Stimulated activated CD8-positive, alpha-beta memory T cell treated with anti-CD3 and anti-CD28 coated beads, Interleukin-15, amount 100 ng/mL, for 24 hours (primary cell): Measurements from ENCODE around the gene RAB3B.

Source experiments
- DNase-seq: peaks from one replicate; pipeline ENCODE4 v3.0.0-alpha.2; 2020; ENCODE audit warnings: low read depth

RAB3B gene

GRCh38 chr1:51871351-51871975, 119.0 kb downstream of the RAB3B start:
- DNase-seq = no peak

DNA sequence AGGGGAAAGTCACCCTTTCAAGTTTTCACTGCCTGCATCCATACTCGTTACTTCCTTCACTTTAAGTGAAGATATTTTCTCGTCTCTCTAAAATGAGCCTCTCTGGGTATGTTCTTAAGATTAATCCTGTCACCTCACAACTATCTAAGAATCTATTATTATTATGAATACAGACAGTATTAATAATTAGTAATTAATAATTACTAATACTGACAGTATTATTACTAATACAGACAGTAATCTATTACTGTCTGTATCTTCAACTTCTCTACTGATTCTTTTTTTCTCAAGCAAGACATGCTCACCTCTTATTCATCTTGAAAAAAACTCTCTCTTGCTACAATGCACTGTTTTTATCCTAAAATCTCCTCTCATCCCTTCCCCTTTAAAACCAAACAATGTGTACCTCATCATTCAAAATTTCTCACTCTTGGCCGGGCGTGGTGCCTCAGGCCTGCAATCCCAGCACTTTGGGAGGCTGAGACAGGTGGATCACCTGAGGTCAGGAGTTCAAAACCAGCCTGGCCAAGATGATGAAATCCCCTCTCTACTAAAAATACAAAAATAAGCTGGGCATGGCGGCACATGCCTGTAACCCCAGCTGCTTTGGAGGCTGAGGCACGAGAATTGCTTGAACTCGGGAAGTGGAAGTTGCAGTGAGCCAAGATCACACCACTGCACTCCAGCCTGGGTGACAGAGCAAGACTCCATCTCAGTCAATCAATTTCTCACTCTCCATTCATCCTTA, 119.7 kb downstream of the RAB3B start:
- no peak for DNase-seq

DNA sequence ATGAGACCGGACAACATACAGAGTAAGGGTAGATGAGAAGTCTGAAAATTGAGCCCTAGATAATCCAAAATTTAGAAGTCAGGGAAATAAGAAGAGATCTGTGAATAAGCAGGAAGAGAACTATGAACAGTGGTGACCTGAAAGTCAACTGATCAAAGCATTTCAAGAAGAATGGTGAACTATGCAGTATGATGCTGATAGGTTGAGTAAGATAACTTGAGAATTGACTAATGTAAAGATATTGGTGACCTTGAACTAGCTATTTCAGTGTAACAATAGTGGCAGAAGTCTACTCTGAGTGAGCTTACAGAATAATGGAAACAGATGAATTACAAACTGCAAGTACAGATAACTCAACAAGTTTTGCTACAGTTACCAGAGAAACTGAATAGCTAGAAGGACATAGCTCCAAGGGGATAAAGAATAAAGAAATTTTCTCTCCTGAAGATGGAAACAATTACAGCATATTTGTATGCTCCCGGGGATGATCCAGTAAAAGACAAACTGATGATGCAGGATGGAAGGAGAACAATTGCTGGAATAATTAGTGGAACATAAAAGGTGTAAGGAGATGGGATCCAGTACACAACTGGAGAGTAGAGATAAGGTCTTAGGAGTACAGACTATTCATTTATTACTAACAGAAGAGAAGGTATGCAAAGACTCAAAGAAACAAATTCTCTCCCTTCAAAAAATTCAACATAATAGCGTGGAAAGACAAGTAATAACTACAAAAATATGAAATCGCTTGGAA, 122.8 kb downstream of the RAB3B start:
- DNase-seq = no peak

DNA sequence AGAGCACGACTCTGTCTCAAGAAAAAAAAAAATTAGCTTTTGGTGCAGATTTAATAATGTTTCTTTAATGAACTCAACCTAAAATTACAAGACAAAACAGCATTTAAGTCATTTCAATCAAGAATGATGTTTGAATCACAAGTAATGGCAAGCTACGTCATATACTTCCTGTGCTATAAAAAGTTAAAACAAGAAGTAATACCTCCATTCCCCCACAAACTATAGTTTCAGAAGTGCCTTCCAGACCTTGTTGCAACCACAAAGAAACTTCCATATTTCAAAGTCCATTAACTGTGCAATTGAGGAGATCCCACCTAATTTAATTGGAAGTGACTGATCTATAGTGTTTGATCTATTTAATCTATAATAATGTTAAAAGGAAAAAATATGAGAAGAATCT, 127.1 kb downstream of the RAB3B start:
- no peak for DNase-seq

GRCh38 chr1:51861669-51862068, 128.8 kb downstream of the RAB3B start:
- no peak for DNase-seq

GRCh38 chr1:51859735-51860134, 130.8 kb downstream of the RAB3B start:
- no peak for DNase-seq

DNA sequence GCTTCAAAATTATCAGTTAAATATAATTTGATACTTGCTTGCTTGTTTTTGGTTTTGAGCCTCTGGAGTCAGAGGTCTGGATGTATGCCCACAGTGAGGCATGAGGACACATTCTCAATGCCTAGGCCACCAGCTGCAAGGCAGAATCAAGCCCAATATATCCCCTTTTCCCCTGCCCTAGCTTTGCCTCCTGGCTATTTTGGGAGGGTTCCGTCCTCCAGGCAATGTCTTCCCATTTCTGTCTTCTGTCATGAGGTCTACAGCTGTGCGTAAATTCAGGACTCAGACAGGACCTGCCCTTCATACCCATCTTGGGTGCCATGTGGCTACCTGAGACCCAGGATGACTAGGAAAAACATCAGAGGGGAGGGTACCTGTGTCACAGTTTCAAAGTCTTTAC, 131.2 kb downstream of the RAB3B start:
- DNase-seq = no peak

GRCh38 chr1:51858892-51859291, 131.6 kb downstream of the RAB3B start:
- no peak for DNase-seq
